IPS DF 19.7 (cell line): ENCODE data around the gene CAPN10.
"Not testable (repeated sequence)": the region's sequence is repeated elsewhere in the genome, so short reads cannot be mapped to it uniquely, and the experiment has no call there.

Source experiments
- DNase-seq: peaks from one replicate; pipeline ENCODE4 v3.0.0-alpha.2; 2013; ENCODE audit warnings: low read depth, low spot score

Gene CAPN10

DNA sequence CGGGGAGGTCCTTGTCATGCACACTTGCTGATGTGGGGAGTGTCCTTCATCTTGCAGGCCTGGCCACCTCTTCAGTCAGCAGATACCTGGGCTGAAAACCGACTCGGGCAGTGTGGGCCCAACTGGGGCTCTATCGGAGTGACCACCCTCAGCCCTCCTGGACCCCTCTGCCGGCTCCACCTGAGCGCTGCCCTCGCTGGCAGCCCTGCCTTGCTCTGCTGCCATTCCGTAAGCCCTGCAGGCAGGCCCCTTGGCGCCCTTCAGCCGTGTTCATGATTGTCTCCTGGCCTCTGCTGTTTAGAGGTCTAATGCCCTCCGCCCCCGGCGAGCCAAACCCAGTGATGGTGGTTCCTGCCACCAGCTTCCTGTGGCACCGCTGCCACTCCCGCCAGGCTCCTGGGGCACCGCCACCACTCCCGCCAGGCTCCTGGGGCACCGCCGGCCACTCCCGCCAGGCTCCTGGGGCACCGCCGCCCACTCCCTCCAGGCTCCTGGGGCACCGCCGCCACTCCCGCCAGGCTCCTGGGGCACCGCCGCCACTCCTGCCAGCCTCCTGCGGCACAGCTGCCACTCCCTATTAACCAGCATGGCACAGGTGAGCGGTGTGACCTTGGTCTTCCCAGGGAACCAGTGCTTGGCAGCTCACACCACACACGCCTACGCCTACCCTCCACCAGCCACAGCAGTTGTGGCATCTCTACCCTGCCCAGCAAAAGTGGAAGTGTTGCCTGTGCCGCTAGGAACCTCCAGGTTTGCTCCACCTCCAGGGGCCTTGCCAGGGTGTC is 15.9 kb downstream of the CAPN10 start:
- no peak for DNase-seq

DNA sequence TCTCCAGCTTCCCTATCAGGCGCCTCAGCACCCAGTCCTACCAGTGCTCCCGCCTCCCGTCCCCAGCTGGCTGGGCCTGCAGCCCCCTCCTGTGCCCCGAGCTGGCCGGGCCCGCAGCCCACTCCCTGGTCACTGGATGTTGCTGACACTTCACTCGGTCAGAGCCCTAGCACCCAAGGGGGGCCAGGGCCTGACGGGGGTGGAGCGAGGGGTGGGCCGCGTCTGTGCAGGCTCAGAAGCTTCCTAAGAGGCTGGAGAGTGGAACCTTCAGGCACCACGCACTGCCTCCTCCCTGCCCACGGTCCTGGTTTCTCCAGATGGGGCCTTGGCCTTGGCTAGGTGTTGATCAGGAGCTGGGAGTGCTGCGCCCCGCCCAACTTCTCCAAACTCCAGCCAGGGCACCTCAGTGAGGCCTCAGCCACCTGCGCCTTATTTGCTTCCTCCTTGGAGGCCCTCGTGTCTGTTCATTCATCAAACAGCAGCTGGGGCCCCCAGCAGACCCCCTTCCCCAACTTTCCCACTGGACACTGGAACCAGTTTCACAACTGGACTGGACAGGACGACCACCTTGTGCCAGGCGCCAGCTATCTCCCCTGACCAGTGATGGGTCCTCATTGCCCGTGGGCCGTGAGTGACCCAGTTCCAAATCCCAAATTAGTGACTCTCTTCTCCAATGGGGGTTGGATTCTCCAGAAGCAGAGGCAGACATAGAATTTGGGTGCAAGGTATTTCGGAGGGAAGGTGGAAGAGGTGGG is 16.7 kb downstream of the CAPN10 start:
- no peak for DNase-seq

DNA sequence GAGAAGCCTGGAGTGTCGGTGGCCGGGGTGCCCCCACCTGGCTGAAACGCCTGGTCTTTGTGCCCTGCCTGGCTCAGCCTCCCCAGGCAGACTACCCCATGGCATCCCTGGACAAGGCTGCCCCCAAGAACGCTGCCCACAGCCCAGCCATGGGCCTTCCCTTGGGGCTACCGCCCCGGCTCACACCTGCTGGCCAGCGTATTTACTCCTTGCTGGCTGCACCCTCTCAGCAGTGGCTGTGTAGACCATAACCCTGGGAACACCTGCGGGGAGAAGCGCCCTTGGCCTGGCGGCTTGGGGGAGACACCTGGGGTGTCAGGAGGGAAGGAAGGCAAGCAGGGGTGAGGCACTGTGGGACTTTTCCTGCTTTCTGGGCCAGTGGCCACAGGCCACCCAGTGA is 17.3 kb downstream of the CAPN10 start:
- no peak for DNase-seq

GRCh38 chr2:240604291-240604938 is 17.9 kb downstream of the CAPN10 start:
- no peak for DNase-seq

GRCh38 chr2:240604939-240605716 is 18.6 kb downstream of the CAPN10 start:
- no peak for DNase-seq

DNA sequence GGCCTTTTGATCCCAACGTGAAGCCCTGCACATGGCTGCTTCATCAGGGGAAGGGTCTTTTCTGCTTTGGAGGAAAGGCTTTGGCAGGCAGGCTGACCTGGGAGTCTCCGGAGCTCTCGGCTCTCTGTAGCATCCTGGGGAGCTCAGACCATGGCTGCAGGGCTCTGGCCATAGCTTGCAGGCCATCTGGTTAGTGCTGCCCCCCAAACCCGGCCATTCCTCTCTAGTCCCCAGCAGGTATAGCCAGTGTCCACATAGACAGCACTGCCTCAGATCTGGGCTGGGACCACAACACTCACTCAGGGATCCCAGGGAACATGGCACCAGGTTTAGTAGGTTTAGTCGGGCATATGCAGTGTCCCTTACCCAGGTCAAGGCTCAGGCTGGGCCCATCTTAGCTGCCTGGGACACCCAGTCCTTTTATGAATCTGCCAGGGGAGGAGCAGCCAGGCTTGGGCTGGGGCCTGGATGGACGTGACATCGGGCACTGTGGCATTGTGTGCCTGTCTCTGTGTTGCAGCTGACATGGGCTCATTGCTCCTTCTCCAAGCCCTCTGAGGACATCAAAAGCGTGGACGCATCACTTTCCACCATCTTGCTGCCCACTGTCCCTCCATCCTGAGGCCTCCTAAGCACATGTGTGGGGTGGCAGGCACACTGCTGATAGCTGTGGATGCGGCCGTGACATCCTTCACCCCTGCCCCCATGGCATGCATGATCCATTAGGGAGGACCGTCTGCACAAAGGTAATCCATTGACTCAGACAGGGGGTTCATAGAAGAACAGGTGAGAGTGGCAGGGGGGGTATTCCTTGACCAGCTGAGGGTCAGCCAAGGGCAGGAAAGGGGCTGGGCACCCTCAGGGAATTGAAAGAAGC is 19.6 kb downstream of the CAPN10 start:
- no peak for DNase-seq

DNA sequence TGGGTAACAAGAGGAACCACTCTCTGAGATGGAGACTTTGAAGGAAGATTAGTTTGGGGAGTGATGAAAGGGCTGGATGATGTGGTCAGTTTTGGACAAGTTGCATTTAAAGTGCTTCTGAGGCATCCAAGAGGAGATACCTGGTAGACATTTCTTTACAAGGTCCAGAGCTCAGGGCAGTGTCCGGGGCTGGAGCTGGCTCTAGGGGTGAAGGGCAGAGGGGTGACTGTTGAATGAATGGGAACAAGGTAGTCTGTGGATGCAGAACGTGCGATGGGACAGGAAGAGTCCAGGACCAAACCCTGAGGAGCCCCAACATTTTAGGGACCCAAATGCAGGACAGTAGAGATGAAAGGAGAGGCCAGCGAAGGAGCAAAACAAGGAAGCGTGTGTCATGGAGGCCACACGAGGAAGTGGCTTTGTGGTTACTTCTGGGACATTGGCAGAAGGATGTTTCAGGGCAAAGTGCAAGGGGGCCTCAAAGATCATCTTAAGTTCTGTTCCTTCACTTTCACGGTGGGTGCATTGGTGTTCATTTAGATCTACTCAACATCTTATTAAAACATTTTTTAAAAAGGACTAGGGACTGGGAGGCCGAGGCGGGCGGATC is 25.2 kb downstream of the CAPN10 start:
- no peak for DNase-seq

DNA sequence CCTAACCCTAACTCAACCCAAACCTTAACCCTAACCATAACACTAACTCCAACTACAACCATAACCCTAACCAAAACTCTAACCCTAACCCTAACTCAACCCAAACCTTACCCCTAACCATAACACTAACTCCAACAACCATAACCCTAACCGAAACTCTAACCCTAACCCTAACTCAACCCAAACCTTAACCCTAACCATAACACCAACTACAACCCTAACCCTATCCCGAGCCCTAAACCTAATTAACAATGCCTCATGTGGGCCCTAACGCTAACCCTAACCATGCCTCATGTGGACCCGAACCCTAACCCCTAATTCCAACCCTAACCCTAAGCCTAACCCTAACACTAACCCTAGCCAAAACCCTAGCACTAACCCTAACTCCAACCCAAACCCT is 27.2 kb downstream of the CAPN10 start:
- no peak for DNase-seq

GRCh38 chr2:240614391-240614790 is 27.9 kb downstream of the CAPN10 start:
- no peak for DNase-seq

DNA sequence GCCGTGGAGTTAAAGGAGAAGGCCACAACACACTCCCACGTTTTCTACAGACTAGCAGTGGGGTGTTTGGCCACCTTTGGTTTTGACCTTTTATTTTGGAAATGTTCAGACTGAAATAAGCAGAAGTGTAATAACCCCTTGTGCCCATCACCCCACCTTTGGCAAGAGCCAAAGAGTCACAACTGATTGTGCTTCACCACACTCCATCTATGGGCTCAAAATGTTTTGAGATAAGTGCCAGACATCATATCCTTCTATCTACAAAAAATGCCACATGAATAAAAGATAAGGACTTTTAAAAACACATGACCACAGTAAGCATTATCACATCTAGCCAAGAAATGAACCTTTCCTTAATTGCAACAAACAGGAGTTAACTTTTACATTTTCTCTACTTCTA is 28.9 kb downstream of the CAPN10 start:
- DNase-seq = no peak

DNA sequence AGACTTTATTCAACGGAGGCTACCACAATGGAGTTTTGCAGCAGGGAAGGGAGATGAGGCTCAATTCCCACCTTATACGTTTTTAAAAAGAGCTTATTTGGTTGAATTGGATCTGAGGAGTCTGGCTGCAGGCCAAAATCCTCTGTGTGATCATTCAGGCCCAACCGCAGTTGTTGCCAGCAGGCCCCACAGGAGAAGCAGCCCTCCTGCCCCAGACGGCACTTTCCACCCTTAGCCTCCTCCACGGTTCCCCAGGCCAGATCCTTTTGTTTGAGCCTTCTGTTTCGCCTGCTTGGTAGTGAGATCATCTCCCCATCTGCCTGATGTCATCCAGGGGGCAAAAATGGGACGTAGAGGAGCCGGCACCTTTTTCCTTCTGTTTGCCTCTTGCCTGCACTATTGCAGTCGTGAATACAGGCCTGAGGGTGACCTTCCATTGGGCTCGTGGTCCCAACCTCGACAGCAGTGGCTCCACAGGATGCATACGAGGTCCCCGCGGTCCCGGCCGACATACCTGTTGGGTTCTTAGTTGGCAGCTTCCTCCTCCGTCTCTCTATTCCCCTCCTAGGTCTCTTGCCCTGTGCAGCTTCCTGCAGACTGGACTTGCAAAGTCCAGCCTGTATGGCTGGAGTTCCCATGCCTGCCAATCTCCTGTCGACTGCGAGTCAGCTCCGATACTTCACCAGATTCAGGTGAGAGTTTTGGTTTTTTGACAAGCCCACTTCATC is 29.4 kb downstream of the CAPN10 start:
- no peak for DNase-seq

DNA sequence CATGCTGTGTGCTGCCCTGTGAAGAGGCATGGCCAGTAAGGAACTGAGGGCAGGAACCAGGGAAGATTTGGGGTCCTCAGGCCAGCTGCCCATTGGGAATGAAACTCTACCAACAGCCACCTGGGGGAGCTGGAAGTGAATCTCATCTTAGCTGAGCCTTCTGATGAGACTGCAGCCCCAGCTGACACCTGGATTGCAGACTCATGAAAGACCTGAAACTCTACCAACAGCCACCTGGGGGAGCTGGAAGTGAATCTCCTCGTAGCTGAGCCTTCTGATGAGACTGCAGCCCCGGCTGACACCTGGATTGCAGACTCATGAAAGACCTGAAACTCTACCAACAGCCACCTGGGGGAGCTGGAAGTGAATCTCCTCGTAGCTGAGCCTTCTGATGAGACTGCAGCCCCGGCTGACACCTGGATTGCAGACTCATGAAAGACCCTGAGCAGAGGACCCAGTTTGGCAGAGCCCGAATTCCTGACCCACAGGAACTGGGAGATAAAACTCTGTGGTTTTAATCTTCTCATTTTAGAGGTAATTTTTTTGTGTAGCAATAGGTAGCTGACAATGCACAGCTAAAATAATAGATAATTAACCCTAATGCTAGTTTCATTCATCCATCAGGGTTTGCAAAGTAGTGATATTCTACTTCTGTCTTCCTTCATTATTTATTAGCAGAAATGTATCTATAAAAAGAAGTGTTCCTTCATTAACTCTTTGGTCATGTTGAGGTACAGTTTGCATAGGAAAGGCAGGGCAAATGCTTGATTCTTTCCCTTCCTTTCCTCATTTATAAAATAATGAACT is 30.5 kb downstream of the CAPN10 start:
- not testable (repeated sequence) for DNase-seq

GRCh38 chr2:240618776-240619175 is 32.2 kb downstream of the CAPN10 start:
- no peak for DNase-seq

- DNase-seq = no peak
Observed at GRCh38 chr2:240619506-240620148, 33.1 kb downstream of the CAPN10 start.

GRCh38 chr2:240620149-240620731 is 33.7 kb downstream of the CAPN10 start:
- no peak for DNase-seq

GRCh38 chr2:240620859-240621258 is 34.3 kb downstream of the CAPN10 start:
- no peak for DNase-seq

DNA sequence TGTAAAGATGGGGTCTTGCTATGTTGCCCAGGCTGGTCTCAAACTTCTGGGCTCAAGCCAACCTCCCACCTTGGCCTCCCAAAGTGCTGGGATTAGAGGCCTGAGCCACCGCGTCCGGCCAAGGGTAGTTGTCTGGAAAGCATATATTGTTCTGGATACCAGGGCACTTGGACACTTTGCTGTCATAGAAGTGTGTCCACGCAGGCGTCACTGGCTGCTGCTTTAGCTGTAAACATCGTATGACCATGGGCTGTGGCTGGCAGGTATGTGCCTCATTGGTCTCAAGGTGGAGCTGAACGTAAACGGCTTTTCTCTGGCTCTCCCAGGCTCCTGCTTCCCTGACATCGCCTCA is 35.5 kb downstream of the CAPN10 start:
- DNase-seq = no peak
